IMR-90 (cell line): ENCODE data around the gene BAD. TPM values are rescaled to one million over a fixed set of nuclear protein-coding genes. Genes with fewer than 3 reads are reported as not detected.

Experiments
- ATAC-seq: fragments of 200-7000 bp; cut with Tn5 transposase; 2 replicates; pipeline ENCODE4 v1.9.1; 2020; ENCODE audit warnings: low read depth, mild to moderate bottlenecking, moderate library complexity
- BruUV-seq: library from RNA; stranded (reverse); fragments of 400-500 nt; replicated peaks from 2 replicates; lab custom pipeline; 2021; lab: Mats Ljungman, UMichigan
- CTCF ChIA-PET: fragments of 300-600 bp; formaldehyde crosslinking; extraction: SDS; loops from one replicate; lab custom pipeline; 2021; ENCODE audit warnings: antibody characterized with exemption; lab: Yijun Ruan, JAX
- POLR2A ChIA-PET: fragments of 300-600 bp; sonication (Branson Sonifier 250); formaldehyde crosslinking; loops from one replicate; lab custom pipeline; 2022; ENCODE audit warnings: antibody characterized with exemption; ENCODE audit not compliant: unreplicated experiment; lab: Charles Lee
- DNase-seq: peaks from one replicate; pipeline ENCODE4 v3.0.0; 2013
- H2AFZ ChIP-seq: replicated peaks from 2 replicates; pipeline ENCODE3; 2013; ENCODE audit warnings: low read length, mild to moderate bottlenecking; ENCODE audit not compliant: poor library complexity
- H2AK5ac ChIP-seq: 2 replicates; pipeline ENCODE4 v1.6.1; 2013; ENCODE audit warnings: low read depth, low read length, inconsistent platforms
- H2AK9ac ChIP-seq: replicated peaks from 2 replicates; pipeline ENCODE3; 2013; ENCODE audit warnings: mild to moderate bottlenecking, low read depth, low read length, moderate library complexity; ENCODE audit not compliant: poor library complexity
- H2BK120ac ChIP-seq: 2 replicates; pipeline ENCODE4 v1.6.1; 2013; ENCODE audit warnings: low read depth, low read length, inconsistent platforms
- H2BK15ac ChIP-seq: 3 replicates; pipeline ENCODE4 v1.6.1; 2013; ENCODE audit warnings: low read depth, low read length, inconsistent platforms
- H2BK20ac ChIP-seq: 2 replicates; pipeline ENCODE4 v1.6.1; 2013; ENCODE audit warnings: low read depth, mild to moderate bottlenecking, inconsistent platforms, low read length, moderate library complexity
- H2BK5ac ChIP-seq: 2 replicates; pipeline ENCODE4 v1.6.1; 2013; ENCODE audit warnings: mild to moderate bottlenecking, low read depth, low read length, inconsistent platforms; ENCODE audit not compliant: poor library complexity, severe bottlenecking
- H3K14ac ChIP-seq: replicated peaks from 2 replicates; pipeline ENCODE4 v1.6.1; 2013; ENCODE audit warnings: low read depth, low read length, inconsistent platforms
- H3K18ac ChIP-seq: 2 replicates; pipeline ENCODE4 v1.6.1; 2013; ENCODE audit warnings: low read depth, low read length, control low read depth
- H3K23ac ChIP-seq: 2 replicates; pipeline ENCODE4 v1.6.1; 2013; ENCODE audit warnings: low read depth, low read length, inconsistent platforms
- H3K27ac ChIP-seq: 2 replicates; pipeline ENCODE4 v1.5.1; 2013; ENCODE audit warnings: mild to moderate bottlenecking, control low read depth, low read length; ENCODE audit not compliant: insufficient read depth
- H3K27me3 ChIP-seq: 2 replicates; pipeline ENCODE4 v1.6.1; 2013; ENCODE audit warnings: low read length; ENCODE audit not compliant: control insufficient read depth, insufficient read depth
- H3K36me3 ChIP-seq: 2 replicates; pipeline ENCODE4 v1.6.1; 2013; ENCODE audit warnings: low read length, mixed read lengths; ENCODE audit not compliant: control insufficient read depth, insufficient read depth
- H3K4ac ChIP-seq: 2 replicates; pipeline ENCODE4 v1.6.1; 2013; ENCODE audit warnings: low read depth, low read length, inconsistent platforms
- H3K4me1 ChIP-seq: 2 replicates; pipeline ENCODE4 v1.6.1; 2013; ENCODE audit warnings: low read length, mixed read lengths; ENCODE audit not compliant: control insufficient read depth, insufficient read depth
- H3K4me2 ChIP-seq: 2 replicates; pipeline ENCODE4 v1.6.1; 2013; ENCODE audit warnings: low read depth, mild to moderate bottlenecking, control low read depth, low read length, moderate library complexity
- H3K4me3 ChIP-seq: 2 replicates; pipeline ENCODE4 v1.5.1; 2013; ENCODE audit warnings: low read depth, mild to moderate bottlenecking, control low read depth, low read length, moderate library complexity; ENCODE audit not compliant: insufficient read depth
- H3K56ac ChIP-seq: 2 replicates; pipeline ENCODE4 v1.6.1; 2013; ENCODE audit warnings: low read length, inconsistent platforms; ENCODE audit not compliant: insufficient read depth; ENCODE audit errors: extremely low read depth
- H3K79me1 ChIP-seq, 2 experiments: 2 replicates each; pipeline ENCODE4 v1.6.1; 2013; ENCODE audit warnings: low read length in 2 of 2, inconsistent platforms in 1 of 2, low read depth in 1 of 2
- H3K9ac ChIP-seq: 2 replicates; pipeline ENCODE4 v1.6.1; 2013; ENCODE audit warnings: low read depth, low read length, control low read depth
- H3K9me1 ChIP-seq: 2 replicates; pipeline ENCODE4 v1.6.1; 2013; ENCODE audit warnings: low read length, inconsistent platforms; ENCODE audit not compliant: insufficient read depth
- H3K9me3 ChIP-seq: 2 replicates; pipeline ENCODE4 v1.6.1; 2013; ENCODE audit warnings: low read length; ENCODE audit not compliant: control insufficient read depth, insufficient read depth
- H4K20me1 ChIP-seq: 2 replicates; pipeline ENCODE4 v1.6.1; 2013; ENCODE audit warnings: low read length, inconsistent platforms; ENCODE audit not compliant: insufficient read depth
- H4K5ac ChIP-seq: 2 replicates; pipeline ENCODE4 v1.6.1; 2013; ENCODE audit warnings: mild to moderate bottlenecking, low read depth, low read length, control low read depth
- H4K8ac ChIP-seq, 2 experiments: 2 replicates each; pipeline ENCODE4 v1.6.1; 2013; ENCODE audit warnings: low read depth in 2 of 2, low read length in 2 of 2, control low read depth in 1 of 2, inconsistent platforms in 1 of 2
- H4K91ac ChIP-seq: 2 replicates; pipeline ENCODE4 v1.6.1; 2013; ENCODE audit warnings: low read depth, low read length, inconsistent platforms; ENCODE audit not compliant: insufficient read depth
- BHLHE40 ChIP-seq: fragments of 150-350 bp; IDR thresholded peaks from 2 replicates; pipeline ENCODE4 v1.6.1; 2016; ENCODE audit warnings: mild to moderate bottlenecking, low read depth, low read length
- MAFK ChIP-seq: IDR thresholded peaks from 2 replicates; pipeline ENCODE4 v1.6.1; 2012; ENCODE audit warnings: low read depth, low read length, improper control_type of control experiment
- NFE2L2 ChIP-seq: fragments of 150-350 bp; IDR thresholded peaks from 2 replicates; pipeline ENCODE4 v1.6.1; 2016; ENCODE audit warnings: low read depth, mild to moderate bottlenecking, low read length
- WGBS, 2 experiments: methylation state at CpG; one replicate each; pipeline versions ENCODE4 v1.1.5 to v1.1.7; 2013; ENCODE audit warnings: missing lambda C conversion rate in 2 of 2; ENCODE audit not compliant: insufficient read length in 1 of 2; ENCODE audit errors: extremely low coverage in 2 of 2; 5-methylcytosine and 5-hydroxymethylcytosine counted together
- dilution Hi-C: fragments of 300-500 bp; cut with HindIII; formaldehyde crosslinking; loops from one replicate; pipeline ENCODE4 v1.14.3; 2018; ENCODE audit warnings: low sequenced_read_pairs; ENCODE audit not compliant: unreplicated experiment
- in situ Hi-C: fragments of 300-500 bp; cut with MboI; formaldehyde crosslinking; loops from 3 replicates; pipeline ENCODE4 v1.14.3; 2019; ENCODE audit warnings: low sequenced_read_pairs, inconsistent platforms, mixed read lengths
- intact Hi-C: fragments of 100-400 bp; cut with micrococcal nuclease; formaldehyde crosslinking; loops from 2 replicates; pipeline ENCODE4 v1.10.0; 2022
- polyA plus RNA-seq, 3 experiments: library from polyadenylated mRNA; depleted of rRNA; stranded (reverse); fragments of >200 nt; gene quantifications; 2 replicates each; pipeline ENCODE4 v1.2.3, GENCODE V29; 2012; ENCODE audit warnings: low replicate concordance in 1 of 3
- total RNA-seq: library from RNA; depleted of rRNA; stranded (reverse); fragments of >200 nt; gene quantifications from 2 replicates; pipeline ENCODE4 v1.2.3, GENCODE V29; 2012

BAD gene
- total and polyA plus RNA-seq, 2 of the 4 experiments (the other 2 are of a cell fraction) = 30.3 to 68.0 TPM

DNA sequence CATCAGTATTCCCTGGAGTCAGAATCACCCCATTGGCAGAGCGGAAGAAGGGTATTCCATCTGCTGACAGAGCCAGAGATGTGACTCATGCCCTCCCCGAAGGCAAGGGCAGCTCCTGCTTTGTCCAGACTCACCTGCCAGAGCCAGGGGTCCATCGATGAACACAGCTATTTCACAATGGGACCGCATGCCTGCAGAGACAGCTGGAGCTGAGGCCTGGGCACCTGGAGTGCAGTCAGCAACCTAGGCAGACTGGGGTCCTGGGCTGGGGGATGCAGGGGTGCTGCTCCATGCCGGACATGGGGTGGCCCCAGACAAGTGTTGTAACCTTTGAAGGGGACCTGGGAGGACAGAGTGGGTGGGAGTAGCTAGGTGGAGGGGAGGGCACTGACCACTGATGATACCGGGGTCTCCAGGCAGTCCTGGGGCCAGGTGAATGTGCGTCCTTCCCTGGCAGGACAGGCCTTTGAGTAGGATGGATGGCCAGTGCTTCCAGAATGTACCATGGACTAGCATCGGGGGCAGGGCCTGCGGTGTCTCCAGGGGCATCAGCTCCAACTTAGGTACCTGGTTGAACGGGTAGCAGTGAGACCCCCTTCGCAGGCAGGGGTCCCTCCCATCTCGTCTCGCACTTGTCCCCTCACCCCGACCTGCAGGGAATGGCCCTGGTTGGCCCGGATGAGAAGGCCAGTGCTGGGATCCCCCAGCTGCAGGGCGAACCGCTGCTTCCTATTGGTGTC, 60.1 kb downstream of the BAD start:
- DNase-seq (no peak), ATAC-seq (no peak)
- no peak overlapping the region for H3K4me2 ChIP-seq
- peak overlapping the region; percentile 65 for H2AK9ac ChIP-seq
- no peak overlapping the region for H4K8ac ChIP-seq
- no peak overlapping the region for H3K9ac ChIP-seq
- H3K4me3 ChIP-seq = no peak overlapping the region
- H2AFZ ChIP-seq = no peak overlapping the region
- ChIA-PET CTCF (no interaction called here), POLR2A (interaction anchor here (0.5 kb wide), 1 partner anchor 1452 kb away, joined by 4 read pairs; no protein-coding TSS in a partner anchor)
- peaks cover 14% of the 10 kb centered on the region for H3K4me1 ChIP-seq
- H4K20me1 ChIP-seq = no peaks in the 10 kb centered on the region; the same call in 1 of the 2 replicates
- H2BK15ac ChIP-seq = no peak overlapping the region
- H3K4ac ChIP-seq = no peak overlapping the region
- no peak overlapping the region for H4K91ac ChIP-seq
- in situ Hi-C loops = no loop called here
- 95% methylated on average over 15 of the region's 17 CpGs; no CpG with 5 or more reads in 1 of the 2 experiments for WGBS, 2 experiments
- H3K27me3 ChIP-seq = no peaks in the 10 kb centered on the region
- no peak overlapping the region for H3K56ac ChIP-seq
- no peak overlapping the region for H3K14ac ChIP-seq
- H2BK20ac ChIP-seq = no peak overlapping the region
- no peak overlapping the region for H3K23ac ChIP-seq
- H3K18ac ChIP-seq = no peak overlapping the region
- H3K9me3 ChIP-seq = no peaks in the 10 kb centered on the region
- H4K5ac ChIP-seq = no peak overlapping the region
- no peak overlapping the region for H2BK5ac ChIP-seq
- peaks cover 5% of the 10 kb centered on the region for H3K36me3 ChIP-seq
- BruUV-seq = TSS peak; percentile 49
- dilution Hi-C loops = no loop called here
- H2BK120ac ChIP-seq = no peak overlapping the region
- no peak overlapping the region for H3K27ac ChIP-seq
- H3K79me1 ChIP-seq = peaks cover 22 to 47% of the 10 kb centered on the region in 2 experiments; a peak in 3 of 4 replicates
- intact Hi-C loops = no loop called here
- no peak for TF ChIP-seq NFE2L2
- no peak for TF ChIP-seq MAFK
- no peak for TF ChIP-seq BHLHE40
- H2AK5ac ChIP-seq = no peak overlapping the region
- H3K9me1 ChIP-seq = peaks cover 19% of the 10 kb centered on the region
